K562 (cell line): ENCODE data around the gene SPTBN4. TPM values are rescaled to one million over a fixed set of nuclear protein-coding genes. Genes with fewer than 3 reads are reported as not detected.

Experiments
- ERF ChIP-seq: fragments of 450-650 bp; formaldehyde crosslinking; IDR thresholded peaks from 2 replicates; pipeline ENCODE4 v1.4.0; 2020; ENCODE audit warnings: mild to moderate bottlenecking, mixed read lengths
- FOSL1 ChIP-seq: fragments of 200-800 bp; sonication (Bioruptor generic); conservative IDR thresholded peaks from 2 replicates; pipeline ENCODE4 v1.6.1; 2016; ENCODE audit warnings: missing genetic modification characterization, missing compliant biosample characterization
- PHF21A ChIP-seq: fragments of 450-650 bp; IDR thresholded peaks from 2 replicates; pipeline ENCODE4 v1.6.1; 2017; ENCODE audit warnings: low read depth, borderline replicate concordance
- PML ChIP-seq: IDR thresholded peaks from 2 replicates; pipeline ENCODE4 v1.6.1; 2012; ENCODE audit warnings: low read length, inconsistent platforms
- POLR2AphosphoS5 ChIP-seq: IDR thresholded peaks from 2 replicates; pipeline ENCODE4 v1.6.1; 2011; ENCODE audit warnings: mild to moderate bottlenecking, low read depth, low read length, moderate library complexity; ENCODE audit not compliant: control insufficient read depth, insufficient read depth
- RCOR1 ChIP-seq, 2 experiments: IDR thresholded peaks; 2 replicates each; pipeline ENCODE4 v1.6.1; 2012; ENCODE audit warnings: low read depth in 2 of 2, low read length in 2 of 2, borderline replicate concordance in 1 of 2, improper control_type of control experiment in 1 of 2
- SAFB ChIP-seq: fragments of 200-400 bp; formaldehyde crosslinking; IDR thresholded peaks from 2 replicates; pipeline ENCODE4 v1.6.1; 2017; ENCODE audit warnings: low read depth, low read length, borderline replicate concordance
- ZBTB7A ChIP-seq: IDR thresholded peaks from 2 replicates; pipeline ENCODE4 v1.6.1; 2011; ENCODE audit warnings: low read depth, mild to moderate bottlenecking, low read length, moderate library complexity, borderline replicate concordance; ENCODE audit not compliant: control insufficient read depth
- ZNF134 ChIP-seq: fragments of 250-450 bp; sonication (Bioruptor Pico); conservative IDR thresholded peaks from 2 replicates; pipeline ENCODE4 v1.4.0; 2020
- ZNF232 ChIP-seq: sonication (generic); formaldehyde crosslinking; IDR thresholded peaks from 2 replicates; pipeline ENCODE4 v1.8.0; 2022; ENCODE audit warnings: mild to moderate bottlenecking, missing genetic modification reagents
- ZNF780A ChIP-seq: fragments of 250-450 bp; sonication (Bioruptor Pico); IDR thresholded peaks from 2 replicates; pipeline ENCODE4 v1.5.0; 2021; ENCODE audit warnings: mild to moderate bottlenecking
- polyA plus RNA-seq, 8 experiments: library from polyadenylated mRNA; depleted of rRNA in 4 of 8; stranded (reverse) in 5 of 8; unstranded in 3 of 8; fragments of >200 nt; fragmentation: Nextera tagmentation in 2 of 8; fragmentation: Illumina TruSeq in 1 of 8; extraction: Ambion mirVana in 2 of 8; extraction: Trizol in 1 of 8; gene quantifications; 2 replicates each; pipeline versions ENCODE4 v1.2.1 to v1.2.3, GENCODE V29; 2011 to 2014; ENCODE audit warnings: inconsistent platforms in 1 of 8, missing spikeins in 1 of 8
- total RNA-seq, 7 experiments: library from RNA; depleted of rRNA in 6 of 7; stranded (reverse); fragments of >200 nt in 6 of 7; fragmentation: Illumina TruSeq in 2 of 7; extraction: Trizol in 2 of 7; gene quantifications; 2 replicates each; pipeline versions ENCODE4 v1.2.1 to v1.2.3, GENCODE V29; 2011 to 2021; ENCODE audit warnings: low replicate concordance in 1 of 7
- TF ChIP-seq, protein P1 (sequence below), 2 experiments: fragments of 450-650 bp; IDR thresholded peaks; 2 replicates each; pipeline ENCODE4 v1.6.1; 2018; ENCODE audit warnings: mild to moderate bottlenecking in 2 of 2, low read depth in 1 of 2; ENCODE audit not compliant: partially characterized antibody in 2 of 2
- TF ChIP-seq, protein P2 (sequence below): fragments of 450-650 bp; IDR thresholded peaks from 2 replicates; pipeline ENCODE4 v1.7.1; 2018; ENCODE audit warnings: mild to moderate bottlenecking, low read depth; ENCODE audit not compliant: partially characterized antibody
- TF ChIP-seq, protein P3 (sequence below): fragments of 450-650 bp; formaldehyde crosslinking; conservative IDR thresholded peaks from 2 replicates; pipeline ENCODE4 v1.4.0; 2022; ENCODE audit warnings: mild to moderate bottlenecking, missing genetic modification characterization

The SPTBN4 gene
- total and polyA plus RNA-seq, 9 of the 15 experiments (the other 6 are each of a cell fraction or from before 2014, with no cell fraction given): 0.01 to 1.5 (median 0.86) TPM

DNA sequence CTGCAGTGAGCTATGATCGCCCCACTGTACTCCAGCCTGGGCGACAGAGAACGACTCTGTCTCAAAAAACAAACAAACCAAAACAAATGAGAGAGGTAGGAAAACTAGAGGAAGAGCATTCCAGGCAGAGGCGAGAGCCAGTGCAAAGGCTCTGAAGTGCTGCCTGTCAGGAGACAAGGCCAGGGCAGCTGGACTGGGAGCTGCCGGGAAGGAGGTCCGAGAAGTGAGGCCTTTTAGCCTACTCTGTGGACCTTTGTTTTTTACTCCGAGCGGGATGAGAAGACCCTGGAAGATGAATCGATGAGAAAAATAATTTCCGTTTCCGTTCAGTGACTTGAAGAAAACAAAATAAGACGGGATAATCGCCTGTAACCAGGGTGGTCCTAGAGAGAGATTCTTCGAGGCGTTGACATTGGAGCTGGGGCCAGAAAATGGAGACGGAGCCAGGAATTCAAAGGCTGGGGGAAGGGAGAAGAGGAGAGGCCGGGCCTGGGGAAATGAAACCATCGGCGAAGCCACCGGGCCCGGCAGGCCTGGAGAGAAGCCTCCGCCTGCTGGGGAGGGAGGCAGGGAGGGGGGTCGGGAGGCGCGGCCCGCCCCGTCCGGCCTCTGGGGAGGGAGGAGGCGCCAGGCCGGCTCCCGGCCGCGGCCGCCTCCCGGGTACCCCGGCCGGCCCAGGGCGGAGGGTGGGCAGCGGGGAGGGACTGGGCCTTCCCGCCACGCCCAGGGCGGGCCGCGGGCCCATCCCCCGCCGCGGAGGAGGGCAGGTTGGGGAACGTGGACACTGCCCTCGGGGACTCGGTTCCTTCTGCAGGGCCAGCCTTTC, 33.2 kb upstream of the SPTBN4 start (continued):
- TF ChIP-seq, protein P1, sequence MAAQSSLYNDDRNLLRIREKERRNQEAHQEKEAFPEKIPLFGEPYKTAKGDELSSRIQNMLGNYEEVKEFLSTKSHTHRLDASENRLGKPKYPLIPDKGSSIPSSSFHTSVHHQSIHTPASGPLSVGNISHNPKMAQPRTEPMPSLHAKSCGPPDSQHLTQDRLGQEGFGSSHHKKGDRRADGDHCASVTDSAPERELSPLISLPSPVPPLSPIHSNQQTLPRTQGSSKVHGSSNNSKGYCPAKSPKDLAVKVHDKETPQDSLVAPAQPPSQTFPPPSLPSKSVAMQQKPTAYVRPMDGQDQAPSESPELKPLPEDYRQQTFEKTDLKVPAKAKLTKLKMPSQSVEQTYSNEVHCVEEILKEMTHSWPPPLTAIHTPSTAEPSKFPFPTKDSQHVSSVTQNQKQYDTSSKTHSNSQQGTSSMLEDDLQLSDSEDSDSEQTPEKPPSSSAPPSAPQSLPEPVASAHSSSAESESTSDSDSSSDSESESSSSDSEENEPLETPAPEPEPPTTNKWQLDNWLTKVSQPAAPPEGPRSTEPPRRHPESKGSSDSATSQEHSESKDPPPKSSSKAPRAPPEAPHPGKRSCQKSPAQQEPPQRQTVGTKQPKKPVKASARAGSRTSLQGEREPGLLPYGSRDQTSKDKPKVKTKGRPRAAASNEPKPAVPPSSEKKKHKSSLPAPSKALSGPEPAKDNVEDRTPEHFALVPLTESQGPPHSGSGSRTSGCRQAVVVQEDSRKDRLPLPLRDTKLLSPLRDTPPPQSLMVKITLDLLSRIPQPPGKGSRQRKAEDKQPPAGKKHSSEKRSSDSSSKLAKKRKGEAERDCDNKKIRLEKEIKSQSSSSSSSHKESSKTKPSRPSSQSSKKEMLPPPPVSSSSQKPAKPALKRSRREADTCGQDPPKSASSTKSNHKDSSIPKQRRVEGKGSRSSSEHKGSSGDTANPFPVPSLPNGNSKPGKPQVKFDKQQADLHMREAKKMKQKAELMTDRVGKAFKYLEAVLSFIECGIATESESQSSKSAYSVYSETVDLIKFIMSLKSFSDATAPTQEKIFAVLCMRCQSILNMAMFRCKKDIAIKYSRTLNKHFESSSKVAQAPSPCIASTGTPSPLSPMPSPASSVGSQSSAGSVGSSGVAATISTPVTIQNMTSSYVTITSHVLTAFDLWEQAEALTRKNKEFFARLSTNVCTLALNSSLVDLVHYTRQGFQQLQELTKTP (IDR thresholded peaks at IDR 0.05; ENCODE audit: low read depth in 1 of 2, partially characterized antibody in 2 of 2): peak in 1 of 2 experiments; percentile 32
- TF ChIP-seq PML (0 out of 2 replicates have a peak, but pooled peaks have one; percentile 10), FOSL1 (tag) (peak; percentile 39; the same call in 1 of the 2 replicates), ZNF134 (CRISPR knock-in tag) (no peak), ERF (CRISPR knock-in tag) (0 out of 2 replicates have a peak, but pooled peaks have one; percentile 14), POLR2AphosphoS5 (peak; percentile 46), ZNF780A (CRISPR knock-in tag) (no peak), SAFB (0 out of 2 replicates have a peak, but pooled peaks have one; percentile 18), RCOR1 (IDR thresholded peaks at IDR 0.05; ENCODE audit: borderline replicate concordance in 1 of 2, low read depth in 2 of 2, low read length in 2 of 2) (peak in 1 of 2 experiments; percentile 78; a peak in 2 of 4 replicates), ZNF232 (CRISPR knock-in tag) (no peak), PHF21A (peak; percentile 7; the same call in 1 of the 2 replicates), ZBTB7A (peak; percentile 94; the same call in 1 of the 2 replicates)
- TF ChIP-seq, protein P2, sequence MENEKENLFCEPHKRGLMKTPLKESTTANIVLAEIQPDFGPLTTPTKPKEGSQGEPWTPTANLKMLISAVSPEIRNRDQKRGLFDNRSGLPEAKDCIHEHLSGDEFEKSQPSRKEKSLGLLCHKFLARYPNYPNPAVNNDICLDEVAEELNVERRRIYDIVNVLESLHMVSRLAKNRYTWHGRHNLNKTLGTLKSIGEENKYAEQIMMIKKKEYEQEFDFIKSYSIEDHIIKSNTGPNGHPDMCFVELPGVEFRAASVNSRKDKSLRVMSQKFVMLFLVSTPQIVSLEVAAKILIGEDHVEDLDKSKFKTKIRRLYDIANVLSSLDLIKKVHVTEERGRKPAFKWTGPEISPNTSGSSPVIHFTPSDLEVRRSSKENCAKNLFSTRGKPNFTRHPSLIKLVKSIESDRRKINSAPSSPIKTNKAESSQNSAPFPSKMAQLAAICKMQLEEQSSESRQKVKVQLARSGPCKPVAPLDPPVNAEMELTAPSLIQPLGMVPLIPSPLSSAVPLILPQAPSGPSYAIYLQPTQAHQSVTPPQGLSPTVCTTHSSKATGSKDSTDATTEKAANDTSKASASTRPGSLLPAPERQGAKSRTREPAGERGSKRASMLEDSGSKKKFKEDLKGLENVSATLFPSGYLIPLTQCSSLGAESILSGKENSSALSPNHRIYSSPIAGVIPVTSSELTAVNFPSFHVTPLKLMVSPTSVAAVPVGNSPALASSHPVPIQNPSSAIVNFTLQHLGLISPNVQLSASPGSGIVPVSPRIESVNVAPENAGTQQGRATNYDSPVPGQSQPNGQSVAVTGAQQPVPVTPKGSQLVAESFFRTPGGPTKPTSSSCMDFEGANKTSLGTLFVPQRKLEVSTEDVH: peak; percentile 17
- TF ChIP-seq, protein P3, sequence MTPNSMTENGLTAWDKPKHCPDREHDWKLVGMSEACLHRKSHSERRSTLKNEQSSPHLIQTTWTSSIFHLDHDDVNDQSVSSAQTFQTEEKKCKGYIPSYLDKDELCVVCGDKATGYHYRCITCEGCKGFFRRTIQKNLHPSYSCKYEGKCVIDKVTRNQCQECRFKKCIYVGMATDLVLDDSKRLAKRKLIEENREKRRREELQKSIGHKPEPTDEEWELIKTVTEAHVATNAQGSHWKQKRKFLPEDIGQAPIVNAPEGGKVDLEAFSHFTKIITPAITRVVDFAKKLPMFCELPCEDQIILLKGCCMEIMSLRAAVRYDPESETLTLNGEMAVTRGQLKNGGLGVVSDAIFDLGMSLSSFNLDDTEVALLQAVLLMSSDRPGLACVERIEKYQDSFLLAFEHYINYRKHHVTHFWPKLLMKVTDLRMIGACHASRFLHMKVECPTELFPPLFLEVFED (CRISPR knock-in tag): no peak
